Astrocyte of the cerebellum (primary cell): ENCODE results near the gene KRT12.

Experiments
- DNase-seq: peaks from one replicate; pipeline ENCODE4 v3.0.0-alpha.2; 2011; ENCODE audit warnings: low read depth
- H3K4me3 ChIP-seq: 2 replicates; pipeline ENCODE4 v1.5.1; 2011; ENCODE audit warnings: mild to moderate bottlenecking, low read depth, low read length, moderate library complexity
- CTCF ChIP-seq: IDR thresholded peaks from 2 replicates; pipeline ENCODE4 v1.5.1; 2012; ENCODE audit warnings: low read length, low read depth, moderate library complexity, mild to moderate bottlenecking; ENCODE audit errors: missing control alignments
- in situ Hi-C: cut with HindIII; loops from 2 replicates; pipeline ENCODE4 v1.10.0; 2017; ENCODE audit warnings: low sequenced_read_pairs

The KRT12 gene

GRCh38 chr17:40902498-40902897 lies 35.5 kb upstream of the KRT12 start:
- DNase-seq: no peak
- H3K4me3 ChIP-seq: no peak overlapping the region
- in situ Hi-C loops: loop anchor here (25.0 kb wide), 1 partner anchor 760 kb away; no protein-coding TSS in a partner anchor
- no peak for TF ChIP-seq CTCF

- no peak for TF ChIP-seq CTCF
- no peak for DNase-seq
- in situ Hi-C loops: loop anchor here (25.0 kb wide), 1 partner anchor 760 kb away; no protein-coding TSS in a partner anchor
- H3K4me3 ChIP-seq: no peak overlapping the region
Observed at GRCh38 chr17:40901981-40902474, 35.0 kb upstream of the KRT12 start.

- in situ Hi-C loops: loop anchor here (25.0 kb wide), 1 partner anchor 761 kb away; no protein-coding TSS in a partner anchor
- no peak for TF ChIP-seq CTCF
- DNase-seq: no peak
- no peak overlapping the region for H3K4me3 ChIP-seq
Observed at GRCh38 chr17:40900809-40901356, 33.9 kb upstream of the KRT12 start.

- in situ Hi-C loops: no loop called here
- no peak for DNase-seq
- no peak overlapping the region for H3K4me3 ChIP-seq
- TF ChIP-seq CTCF: no peak
Observed at GRCh38 chr17:40896916-40897455, 30.0 kb upstream of the KRT12 start.

GRCh38 chr17:40895106-40895730 lies 28.2 kb upstream of the KRT12 start:
- DNase-seq: no peak
- in situ Hi-C loops: no loop called here
- TF ChIP-seq CTCF: no peak

GRCh38 chr17:40888196-40888720 lies 21.2 kb upstream of the KRT12 start:
- DNase-seq: no peak
- no peak overlapping the region for H3K4me3 ChIP-seq
- in situ Hi-C loops: no loop called here
- TF ChIP-seq CTCF: no peak

More at GRCh38 chr17:40895106-40895730, 28.2 kb upstream of the KRT12 start:
- no peak overlapping the region for H3K4me3 ChIP-seq
